Suprapubic skin (tissue), 4 donors: Measurements from ENCODE around the gene MTA1. TPM values are rescaled to one million over a fixed set of nuclear protein-coding genes. Genes with fewer than 3 reads are reported as not detected.

ENCODE experiments used
- DNase-seq, 2 donors: peaks; one replicate each; pipeline ENCODE4 v3.0.0-alpha.2; 2019; ENCODE audit warnings: low spot score in 2 of 2
- H3K27ac ChIP-seq: fragments of 200-600 bp; sonication (generic); one replicate; pipeline ENCODE4 v1.5.1; 2019
- H3K27me3 ChIP-seq: fragments of 200-600 bp; sonication (generic); one replicate; pipeline ENCODE4 v1.5.1; 2019
- H3K36me3 ChIP-seq: fragments of 200-600 bp; sonication (generic); one replicate; pipeline ENCODE4 v1.5.1; 2019
- H3K4me1 ChIP-seq: fragments of 200-600 bp; sonication (generic); one replicate; pipeline ENCODE4 v1.5.1; 2019
- H3K4me3 ChIP-seq: fragments of 200-600 bp; sonication (generic); one replicate; pipeline ENCODE4 v1.5.1; 2019; ENCODE audit warnings: mild to moderate bottlenecking
- H3K9me3 ChIP-seq: fragments of 200-600 bp; sonication (generic); one replicate; pipeline ENCODE4 v1.5.1; 2019
- CTCF ChIP-seq, 2 donors: fragments of 200-600 bp in 1 of 2; fragments of 450-650 bp in 1 of 2; sonication (generic) in 1 of 2; IDR thresholded peaks; one replicate each; pipeline ENCODE4 v1.5.1; 2016 to 2019; ENCODE audit warnings: antibody characterized with exemption in 2 of 2, mild to moderate bottlenecking in 1 of 2, moderate library complexity in 1 of 2
- EP300 ChIP-seq: sonication (generic); formaldehyde crosslinking; IDR thresholded peaks from one replicate; pipeline ENCODE4 v1.6.1; 2017; ENCODE audit warnings: antibody characterized with exemption
- POLR2A ChIP-seq, 2 donors: fragments of 450-650 bp; IDR thresholded peaks; one replicate each; pipeline ENCODE4 v1.6.1; 2017; ENCODE audit warnings: antibody characterized with exemption in 2 of 2, mild to moderate bottlenecking in 2 of 2, moderate library complexity in 2 of 2
- POLR2AphosphoS5 ChIP-seq, 3 donors: sonication (generic); formaldehyde crosslinking; IDR thresholded peaks; one replicate each; pipeline ENCODE4 v1.6.1; 2017; ENCODE audit warnings: antibody characterized with exemption in 3 of 3
- WGBS: methylation state at CpG from one replicate; pipeline ENCODE4 v1.1.5; 2018; 5-methylcytosine and 5-hydroxymethylcytosine counted together
- total RNA-seq, 4 donors: library from RNA; depleted of rRNA; stranded (reverse); fragments of >200 nt; gene quantifications; one replicate each; pipeline ENCODE4 v1.1.0, GENCODE V29; 2016

Gene MTA1
- total RNA-seq, 4 donors from 2014 or later = 38.1 to 107 (median 59.5) TPM

- no peaks in the 10 kb centered on the region for H3K9me3 ChIP-seq
- whole genome bisulfite sequencing = 95% methylated on average over 4 of the region's 9 CpGs
- peaks cover 15% of the 10 kb centered on the region for H3K36me3 ChIP-seq
- H3K27ac ChIP-seq = no peak overlapping the region
- H3K4me3 ChIP-seq = no peak overlapping the region
- H3K4me1 ChIP-seq = peaks cover 10% of the 10 kb centered on the region
- no peaks in the 10 kb centered on the region for H3K27me3 ChIP-seq
- TF ChIP-seq POLR2AphosphoS5 (IDR thresholded peaks at IDR 0.05) (no peak), CTCF (IDR thresholded peaks at IDR 0.05) (no peak), EP300 (no peak), POLR2A (IDR thresholded peaks at IDR 0.05) (no peak)
- DNase-seq = no peak
Measured at GRCh38 chr14:105440992-105441391, 21.4 kb downstream of the MTA1 start.

DNA sequence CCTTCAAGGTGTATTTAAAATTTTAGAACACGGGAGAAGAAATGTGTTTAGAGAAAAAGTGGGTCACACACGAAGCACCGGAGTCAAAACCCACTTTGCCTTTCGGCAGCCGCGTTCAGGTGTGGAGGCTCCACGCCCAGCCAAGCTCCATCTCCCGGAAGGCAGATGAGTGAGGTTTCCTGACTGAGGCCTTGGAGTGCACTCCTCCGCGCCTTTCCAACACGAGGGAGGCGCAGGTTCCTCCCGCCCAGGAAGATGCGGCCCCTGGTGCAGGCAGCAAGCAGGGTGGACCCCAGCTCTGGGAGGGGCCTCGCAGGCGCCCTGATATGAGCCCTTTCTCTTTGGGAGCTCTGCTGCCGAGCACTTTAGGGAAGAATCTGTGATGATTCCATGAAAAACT is 22.5 kb downstream of the MTA1 start:
- peaks cover 4% of the 10 kb centered on the region for H3K4me1 ChIP-seq
- H3K27me3 ChIP-seq = no peaks in the 10 kb centered on the region
- H3K4me3 ChIP-seq = no peak overlapping the region
- WGBS = 84% methylated on average over 17 of the region's 17 CpGs
- H3K9me3 ChIP-seq = no peaks in the 10 kb centered on the region
- H3K36me3 ChIP-seq = peaks cover 15% of the 10 kb centered on the region
- DNase-seq = no peak
- H3K27ac ChIP-seq = no peak overlapping the region
- TF ChIP-seq POLR2A (IDR thresholded peaks at IDR 0.05) (no peak), POLR2AphosphoS5 (IDR thresholded peaks at IDR 0.05) (no peak), EP300 (no peak)

- no peak overlapping the region for H3K4me3 ChIP-seq
- H3K36me3 ChIP-seq = peaks cover 15% of the 10 kb centered on the region
- TF ChIP-seq POLR2A (IDR thresholded peaks at IDR 0.05) (no peak), CTCF (IDR thresholded peaks at IDR 0.05) (no peak), POLR2AphosphoS5 (IDR thresholded peaks at IDR 0.05) (no peak)
- 83% methylated on average over 9 of the region's 12 CpGs for WGBS
- no peaks in the 10 kb centered on the region for H3K4me1 ChIP-seq
- no peak for DNase-seq
- H3K9me3 ChIP-seq = no peaks in the 10 kb centered on the region
- no peaks in the 10 kb centered on the region for H3K27me3 ChIP-seq
- no peak overlapping the region for H3K27ac ChIP-seq
Measured at GRCh38 chr14:105442834-105443233, 23.2 kb downstream of the MTA1 start.

GRCh38 chr14:105444859-105445258 is 25.2 kb downstream of the MTA1 start:
- WGBS = 87% methylated on average over 16 of the region's 17 CpGs
- Histone ChIP-seq H3K27ac (no peak overlapping the region), H3K4me3 (no peak overlapping the region), H3K36me3 (peaks cover 13% of the 10 kb centered on the region), H3K27me3 (no peaks in the 10 kb centered on the region), H3K4me1 (peaks cover 8% of the 10 kb centered on the region), H3K9me3 (no peaks in the 10 kb centered on the region)
- TF ChIP-seq POLR2AphosphoS5 (IDR thresholded peaks at IDR 0.05) = no peak
- no peak for TF ChIP-seq CTCF (IDR thresholded peaks at IDR 0.05)
- no peak for TF ChIP-seq POLR2A (IDR thresholded peaks at IDR 0.05)
- no peak for TF ChIP-seq EP300
- DNase-seq = no peak

DNA sequence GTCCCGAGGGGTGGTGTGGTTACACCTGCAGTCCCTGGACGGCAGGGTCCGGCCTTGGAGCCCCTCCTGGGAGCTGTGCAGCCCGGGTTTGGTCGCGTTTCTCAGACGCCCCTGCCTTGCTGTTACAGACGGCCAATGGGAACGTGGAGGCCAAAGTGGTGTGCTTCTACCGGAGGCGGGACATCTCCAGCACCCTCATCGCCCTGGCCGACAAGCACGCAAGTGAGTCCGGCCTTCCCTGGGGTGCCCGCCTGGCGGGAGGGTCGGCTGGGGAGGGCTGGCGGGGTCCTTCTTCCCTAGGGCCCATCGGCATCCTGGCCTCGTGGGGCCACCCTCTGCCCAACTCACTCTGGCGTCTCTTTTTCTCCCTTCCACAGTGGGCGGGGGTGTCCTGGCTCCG is 25.7 kb downstream of the MTA1 start:
- Histone ChIP-seq H3K27me3 (no peaks in the 10 kb centered on the region), H3K4me3 (no peak overlapping the region), H3K9me3 (no peaks in the 10 kb centered on the region), H3K4me1 (peaks cover 8% of the 10 kb centered on the region), H3K36me3 (peaks cover 17% of the 10 kb centered on the region), H3K27ac (no peak overlapping the region)
- DNase-seq = no peak
- no peak for TF ChIP-seq POLR2AphosphoS5 (IDR thresholded peaks at IDR 0.05)
- 91% methylated on average over 20 of the region's 24 CpGs for WGBS

GRCh38 chr14:105445901-105446845 is 26.5 kb downstream of the MTA1 start:
- Histone ChIP-seq H3K27me3 (no peaks in the 10 kb centered on the region), H3K9me3 (no peaks in the 10 kb centered on the region), H3K4me1 (peaks cover 8% of the 10 kb centered on the region), H3K4me3 (no peak overlapping the region), H3K36me3 (peaks cover 26% of the 10 kb centered on the region), H3K27ac (no peak overlapping the region)
- TF ChIP-seq CTCF (IDR thresholded peaks at IDR 0.05) (no peak), EP300 (no peak), POLR2AphosphoS5 (IDR thresholded peaks at IDR 0.05) (no peak), POLR2A (IDR thresholded peaks at IDR 0.05) (no peak)
- DNase-seq = no peak
- WGBS = 90% methylated on average over 10 of the region's 26 CpGs
